Lung (tissue), 12 donors: ENCODE data around the gene NKAIN2. TPM values are rescaled to one million over a fixed set of nuclear protein-coding genes. Genes with fewer than 3 reads are reported as not detected.

Experiments used
- ATAC-seq: fragments of 200-7000 bp; cut with Tn5 transposase; one replicate; pipeline ENCODE4 v1.9.1; 2020; ENCODE audit warnings: moderate number of reproducible peaks; ENCODE audit not compliant: insufficient read depth, low FRiP score
- DNase-seq, 3 donors: peaks; one replicate each; pipeline ENCODE4 v3.0.0-alpha.2; 2013 to 2017
- H3K27ac ChIP-seq, 2 donors: one replicate each; pipeline ENCODE4 v1.5.1; 2013; ENCODE audit warnings: mild to moderate bottlenecking in 2 of 2, moderate library complexity in 2 of 2, control low read depth in 1 of 2, inconsistent platforms in 1 of 2, low read depth in 1 of 2, low read length in 1 of 2
- H3K27me3 ChIP-seq, 3 donors: one replicate each; pipeline ENCODE4 v1.5.1; 2013; ENCODE audit warnings: low read length in 2 of 3; ENCODE audit not compliant: control insufficient read depth in 3 of 3, insufficient read depth in 3 of 3
- H3K36me3 ChIP-seq, 4 donors: one replicate each; pipeline ENCODE4 v1.5.1; 2013; ENCODE audit warnings: low read length in 4 of 4, mild to moderate bottlenecking in 1 of 4, moderate library complexity in 1 of 4; ENCODE audit not compliant: control insufficient read depth in 4 of 4, insufficient read depth in 4 of 4
- H3K4me1 ChIP-seq, 5 donors: one replicate each; pipeline ENCODE4 v1.5.1; 2013; ENCODE audit warnings: low read length in 5 of 5, mild to moderate bottlenecking in 2 of 5, moderate library complexity in 1 of 5; ENCODE audit not compliant: control insufficient read depth in 5 of 5, insufficient read depth in 5 of 5
- H3K4me3 ChIP-seq: one replicate; pipeline ENCODE4 v1.5.1; 2013; ENCODE audit warnings: mild to moderate bottlenecking, control low read depth, moderate library complexity
- H3K9ac ChIP-seq, 2 donors: one replicate each; pipeline ENCODE4 v1.5.1; 2013; ENCODE audit warnings: low read length in 2 of 2, control low read depth in 1 of 2; ENCODE audit not compliant: insufficient read depth in 1 of 2
- H3K9me3 ChIP-seq, 4 donors: one replicate each; pipeline ENCODE4 v1.5.1; 2013; ENCODE audit warnings: low read length in 3 of 4, mild to moderate bottlenecking in 1 of 4, moderate library complexity in 1 of 4; ENCODE audit not compliant: control insufficient read depth in 4 of 4, insufficient read depth in 3 of 4
- CTCF ChIP-seq: IDR thresholded peaks from 2 replicates; pipeline ENCODE4 v1.5.1; 2012; ENCODE audit warnings: mild to moderate bottlenecking; ENCODE audit errors: control extremely low read depth, extremely low read depth
- WGBS, 2 donors: extraction: QIAGEN DNeasy Blood & Tissue Kit; methylation state at CpG; one replicate each; pipeline ENCODE4 v1.1.7; 2013; 5-methylcytosine and 5-hydroxymethylcytosine counted together
- polyA plus RNA-seq, 2 donors: library from polyadenylated mRNA; stranded (reverse); fragments of 200-250 nt; gene quantifications; one replicate each; pipeline ENCODE4 v1.2.1, GENCODE V29; 2013
- total RNA-seq, 2 donors: library from RNA; depleted of rRNA in 1 of 2; stranded (reverse); fragments of >200 nt in 1 of 2; gene quantifications; one replicate each; pipeline ENCODE4 v1.2.1, GENCODE V29; 2014 to 2021
- donor health status: control.
- donor health status: control.
- donor health status: Bipolar disorder and iron deficiency.
- donor health status: healthy.
- donor health status: DM: yes; HTN: yes; CAD: no.

NKAIN2 gene
- total and polyA plus RNA-seq, 4 donors, result 0.01 to 4.4 TPM; not detected in 2

GRCh38 chr6:124668028-124668427 lies 864.4 kb downstream of the NKAIN2 start:
- H3K27ac ChIP-seq, result no peak overlapping the region
- no peak overlapping the region for H3K9ac ChIP-seq
- H3K36me3 ChIP-seq, result no peaks in the 10 kb centered on the region
- WGBS, 2 donors, result 88 to 94% methylated on average over 5 of the region's 5 CpGs
- no peaks in the 10 kb centered on the region for H3K4me1 ChIP-seq
- H3K4me3 ChIP-seq, result no peak overlapping the region
- no peak for DNase-seq
- TF ChIP-seq CTCF, result no peak
- ATAC-seq, result no peak
- no peaks in the 10 kb centered on the region for H3K27me3 ChIP-seq
- H3K9me3 ChIP-seq, result no peaks in the 10 kb centered on the region

- Histone ChIP-seq H3K9ac (no peak overlapping the region), H3K9me3 (no peaks in the 10 kb centered on the region), H3K36me3 (no peaks in the 10 kb centered on the region), H3K4me3 (no peak overlapping the region), H3K4me1 (no peaks in the 10 kb centered on the region), H3K27me3 (no peaks in the 10 kb centered on the region), H3K27ac (no peak overlapping the region)
- DNase-seq, result no peak
- TF ChIP-seq CTCF, result no peak
- WGBS, 2 donors, result 82 to 88% methylated on average over 4 of the region's 4 CpGs
- ATAC-seq, result no peak
Measured at GRCh38 chr6:124669713-124670480, 866.2 kb downstream of the NKAIN2 start.

GRCh38 chr6:124670801-124671200 lies 867.1 kb downstream of the NKAIN2 start:
- DNase-seq, result no peak
- WGBS, 2 donors, result 71 to 80% methylated on average over 3 of the region's 3 CpGs
- H3K9ac ChIP-seq, result no peak overlapping the region
- no peak overlapping the region for H3K4me3 ChIP-seq
- H3K27ac ChIP-seq, result no peak overlapping the region
- H3K36me3 ChIP-seq, result no peaks in the 10 kb centered on the region
- H3K9me3 ChIP-seq, result no peaks in the 10 kb centered on the region
- H3K27me3 ChIP-seq, result no peaks in the 10 kb centered on the region
- ATAC-seq, result no peak
- TF ChIP-seq CTCF, result no peak
- no peaks in the 10 kb centered on the region for H3K4me1 ChIP-seq

- H3K4me3 ChIP-seq, result no peak overlapping the region
- no peaks in the 10 kb centered on the region for H3K36me3 ChIP-seq
- no peak for DNase-seq
- H3K4me1 ChIP-seq, result no peaks in the 10 kb centered on the region
- no peak for ATAC-seq
- no peak overlapping the region for H3K27ac ChIP-seq
- no peak overlapping the region for H3K9ac ChIP-seq
- H3K27me3 ChIP-seq, result no peaks in the 10 kb centered on the region
- H3K9me3 ChIP-seq, result no peaks in the 10 kb centered on the region
- no peak for TF ChIP-seq CTCF
Measured at GRCh38 chr6:124671324-124671723, 867.7 kb downstream of the NKAIN2 start.
